ENCODE measurements around the gene SCP2.

Gene SCP2

GRCh38 chr1:53083636-53084588, 156.8 kb downstream of the SCP2 start:
- no peak overlapping the region for H3K4me3 ChIP-seq (ENCODE audit: low read depth, low read length)
- no peaks in the 10 kb centered on the region for H3K27me3 ChIP-seq (ENCODE audit: insufficient read depth, low read depth, severe bottlenecking)
- no peak for TF ChIP-seq CTCF (IDR thresholded peaks at IDR 0.05; ENCODE audit: low read depth, low read length)
- no peaks in the 10 kb centered on the region for H3K9me3 ChIP-seq (ENCODE audit: severe bottlenecking)
- no peak overlapping the region for H3K27ac ChIP-seq
- peaks cover 29% of the 10 kb centered on the region for H3K36me3 ChIP-seq
- no peak for DNase-seq

GRCh38 chr1:53084589-53084971, 157.5 kb downstream of the SCP2 start:
- peaks cover 35% of the 10 kb centered on the region for H3K36me3 ChIP-seq
- no peak for DNase-seq
- H3K9me3 ChIP-seq (ENCODE audit: severe bottlenecking): no peaks in the 10 kb centered on the region
- TF ChIP-seq CTCF (IDR thresholded peaks at IDR 0.05; ENCODE audit: low read depth, low read length): no peak
- peak overlapping the region; percentile 92 for H3K27ac ChIP-seq
- H3K4me3 ChIP-seq (ENCODE audit: low read depth, low read length): no peak overlapping the region
- H3K27me3 ChIP-seq (ENCODE audit: insufficient read depth, low read depth, severe bottlenecking): no peaks in the 10 kb centered on the region

- Histone ChIP-seq H3K9me3 (ENCODE audit: severe bottlenecking) (no peaks in the 10 kb centered on the region), H3K27me3 (ENCODE audit: insufficient read depth, low read depth, severe bottlenecking) (no peaks in the 10 kb centered on the region), H3K36me3 (peaks cover 44% of the 10 kb centered on the region), H3K27ac (peak overlapping the region; percentile 92), H3K4me3 (ENCODE audit: low read depth, low read length) (no peak overlapping the region)
- DNase-seq: no peak
- TF ChIP-seq CTCF (IDR thresholded peaks at IDR 0.05; ENCODE audit: low read depth, low read length): no peak
Observed at GRCh38 chr1:53085405-53085804, 158.3 kb downstream of the SCP2 start.

GRCh38 chr1:53086491-53087070, 159.5 kb downstream of the SCP2 start:
- Histone ChIP-seq H3K36me3 (peaks cover 55% of the 10 kb centered on the region), H3K27me3 (ENCODE audit: insufficient read depth, low read depth, severe bottlenecking) (no peaks in the 10 kb centered on the region), H3K27ac (peak overlapping the region; percentile 92), H3K4me3 (ENCODE audit: low read depth, low read length) (no peak overlapping the region), H3K9me3 (ENCODE audit: severe bottlenecking) (no peaks in the 10 kb centered on the region)
- TF ChIP-seq CTCF (IDR thresholded peaks at IDR 0.05; ENCODE audit: low read depth, low read length): peak; percentile 6; the same call in 1 of the 2 replicates
- DNase-seq: peak; percentile 82

GRCh38 chr1:53087332-53088285, 160.5 kb downstream of the SCP2 start:
- TF ChIP-seq CTCF (IDR thresholded peaks at IDR 0.05; ENCODE audit: low read depth, low read length): peak; percentile 38
- Histone ChIP-seq H3K4me3 (ENCODE audit: low read depth, low read length) (no peak overlapping the region), H3K27ac (peak overlapping the region; percentile 92), H3K9me3 (ENCODE audit: severe bottlenecking) (no peaks in the 10 kb centered on the region), H3K36me3 (peaks cover 66% of the 10 kb centered on the region), H3K27me3 (ENCODE audit: insufficient read depth, low read depth, severe bottlenecking) (no peaks in the 10 kb centered on the region)
- peak; percentile 92 for DNase-seq

All from WERI-Rb-1 (cell line).